ENCODE results near the gene MXRA8.
"Not testable (repeated sequence)": the region's sequence is repeated elsewhere in the genome, so short reads cannot be mapped to it uniquely, and the experiment has no call there.

MXRA8 gene

GRCh38 chr1:1374589-1374928 is 16.2 kb upstream of the MXRA8 start:
- H3K9me3 ChIP-seq (ENCODE audit: control insufficient read depth, insufficient read depth, low read length), result no peaks in the 10 kb centered on the region
- H3K9ac ChIP-seq (ENCODE audit: low read depth, low read length), result peak overlapping the region; percentile 74
- 0 out of 2 replicates have a peak, but pooled peaks cover 6% of the 10 kb centered on the region for H3K4me1 ChIP-seq (ENCODE audit: control insufficient read depth, insufficient read depth, low read length)
- H3K27me3 ChIP-seq (ENCODE audit: control insufficient read depth, insufficient read depth, low read length), result no peaks in the 10 kb centered on the region
- H3K27ac ChIP-seq (ENCODE audit: low read depth, low read length), result peak overlapping the region; percentile 85
- H3K36me3 ChIP-seq (ENCODE audit: control insufficient read depth, insufficient read depth, low read length), result peaks cover 10% of the 10 kb centered on the region
- H3K4me3 ChIP-seq (ENCODE audit: low read depth, low read length), result peak overlapping the region; percentile 84

- Histone ChIP-seq H3K4me1 (ENCODE audit: control insufficient read depth, insufficient read depth, low read length) (0 out of 2 replicates have a peak, but pooled peaks cover 6% of the 10 kb centered on the region), H3K36me3 (ENCODE audit: control insufficient read depth, insufficient read depth, low read length) (peaks cover 10% of the 10 kb centered on the region), H3K9me3 (ENCODE audit: control insufficient read depth, insufficient read depth, low read length) (no peaks in the 10 kb centered on the region), H3K27me3 (ENCODE audit: control insufficient read depth, insufficient read depth, low read length) (no peaks in the 10 kb centered on the region), H3K9ac (ENCODE audit: low read depth, low read length) (peak overlapping the region; percentile 74; the same call in 1 of the 2 replicates), H3K27ac (ENCODE audit: low read depth, low read length) (no peak overlapping the region), H3K4me3 (ENCODE audit: low read depth, low read length) (peak overlapping the region; percentile 84)
Observed at GRCh38 chr1:1373815-1374588, 15.6 kb upstream of the MXRA8 start.

GRCh38 chr1:1373051-1373814 is 14.9 kb upstream of the MXRA8 start:
- Histone ChIP-seq H3K9me3 (ENCODE audit: control insufficient read depth, insufficient read depth, low read length) (no peaks in the 10 kb centered on the region), H3K27ac (ENCODE audit: low read depth, low read length) (no peak overlapping the region), H3K9ac (ENCODE audit: low read depth, low read length) (no peak overlapping the region), H3K4me1 (ENCODE audit: control insufficient read depth, insufficient read depth, low read length) (0 out of 2 replicates have a peak, but pooled peaks cover 6% of the 10 kb centered on the region), H3K27me3 (ENCODE audit: control insufficient read depth, insufficient read depth, low read length) (no peaks in the 10 kb centered on the region), H3K36me3 (ENCODE audit: control insufficient read depth, insufficient read depth, low read length) (peaks cover 10% of the 10 kb centered on the region), H3K4me3 (ENCODE audit: low read depth, low read length) (peak overlapping the region; percentile 14)

DNA sequence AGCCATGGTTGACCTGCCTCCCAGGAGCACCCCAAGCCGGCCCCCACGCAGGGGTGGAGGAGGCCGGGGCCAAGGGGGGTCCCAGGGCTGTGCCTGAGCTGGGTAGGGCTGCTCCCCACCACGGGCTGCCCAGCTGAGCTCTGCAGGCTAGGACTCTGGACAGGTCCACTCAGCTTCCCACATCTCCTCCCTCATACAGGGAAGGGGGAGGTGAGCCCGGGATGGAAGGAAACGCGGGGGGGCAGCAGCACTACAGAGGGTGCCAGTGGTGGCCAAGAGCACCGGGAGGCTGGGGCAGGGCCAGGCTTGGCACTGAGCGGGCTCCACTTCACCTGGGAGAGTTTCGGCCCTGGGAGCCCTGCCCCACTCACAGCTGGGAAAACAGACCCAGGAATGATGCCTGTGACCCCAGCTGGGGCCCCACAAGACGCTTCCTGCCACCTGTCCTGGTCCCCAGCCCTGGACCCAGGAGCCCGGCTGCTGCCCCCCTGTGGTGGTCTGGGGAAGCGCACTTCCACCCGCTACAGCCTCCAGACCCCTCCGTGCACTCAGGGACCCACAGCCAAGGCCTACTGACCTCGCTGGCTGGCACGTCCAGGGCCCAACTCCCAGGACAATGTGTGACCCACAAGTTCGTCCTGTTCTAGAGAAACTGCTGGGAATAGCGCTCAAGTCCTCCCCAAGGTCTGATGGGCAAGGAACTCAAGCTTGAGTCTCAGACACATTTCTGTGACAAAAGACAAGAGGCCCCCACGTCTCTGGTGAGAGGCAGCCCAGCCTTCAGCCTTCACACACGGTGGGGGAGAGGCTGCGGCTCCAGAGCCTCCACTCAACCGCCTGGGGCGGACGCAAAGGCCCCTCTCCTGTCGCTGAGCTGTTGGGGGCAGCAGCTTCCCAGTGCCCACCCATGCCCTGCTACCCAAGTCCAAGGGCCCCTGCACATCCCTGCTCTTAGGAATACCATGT is 13.7 kb upstream of the MXRA8 start:
- Histone ChIP-seq H3K36me3 (ENCODE audit: control insufficient read depth, insufficient read depth, low read length) (peaks cover 10% of the 10 kb centered on the region), H3K9ac (ENCODE audit: low read depth, low read length) (no peak overlapping the region; the same call in 1 of the 2 replicates), H3K27me3 (ENCODE audit: control insufficient read depth, insufficient read depth, low read length) (no peaks in the 10 kb centered on the region), H3K27ac (ENCODE audit: low read depth, low read length) (peak overlapping the region; percentile 21), H3K4me3 (ENCODE audit: low read depth, low read length) (no peak overlapping the region), H3K4me1 (ENCODE audit: control insufficient read depth, insufficient read depth, low read length) (0 out of 2 replicates have a peak, but pooled peaks cover 6% of the 10 kb centered on the region), H3K9me3 (ENCODE audit: control insufficient read depth, insufficient read depth, low read length) (peaks cover 4% of the 10 kb centered on the region)

GRCh38 chr1:1371364-1371745 is 13.0 kb upstream of the MXRA8 start:
- Histone ChIP-seq H3K4me3 (ENCODE audit: low read depth, low read length) (no peak overlapping the region), H3K27me3 (ENCODE audit: control insufficient read depth, insufficient read depth, low read length) (no peaks in the 10 kb centered on the region), H3K36me3 (ENCODE audit: control insufficient read depth, insufficient read depth, low read length) (peaks cover 10% of the 10 kb centered on the region), H3K9me3 (ENCODE audit: control insufficient read depth, insufficient read depth, low read length) (peaks cover 11% of the 10 kb centered on the region), H3K9ac (ENCODE audit: low read depth, low read length) (no peak overlapping the region), H3K27ac (ENCODE audit: low read depth, low read length) (no peak overlapping the region), H3K4me1 (ENCODE audit: control insufficient read depth, insufficient read depth, low read length) (0 out of 2 replicates have a peak, but pooled peaks cover 6% of the 10 kb centered on the region)

DNA sequence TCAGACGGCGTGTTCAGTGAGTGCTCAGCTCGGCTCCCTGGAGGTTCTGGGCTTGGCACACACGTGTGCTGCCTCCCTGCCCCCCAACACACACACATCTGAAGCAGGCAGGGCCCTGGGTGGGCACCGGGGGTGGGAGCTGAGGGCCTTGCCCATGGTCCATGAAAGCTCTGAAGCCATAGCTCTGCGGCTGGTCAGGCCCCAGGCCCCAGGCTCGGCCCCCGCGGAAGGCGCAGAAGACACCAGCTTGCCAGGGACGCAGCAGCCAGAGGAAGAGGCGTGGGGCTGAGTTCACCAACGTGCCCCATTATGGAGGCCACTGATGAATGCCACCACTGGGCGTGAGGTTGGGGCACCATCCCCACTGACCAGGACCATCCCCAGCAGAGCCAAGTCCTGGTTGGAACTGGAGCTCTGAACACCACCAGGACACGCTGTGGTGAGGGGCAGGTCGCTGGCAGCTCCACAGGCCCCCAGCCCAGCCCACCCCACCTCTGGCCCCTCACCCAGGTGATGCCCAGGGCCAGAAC is 12.5 kb upstream of the MXRA8 start:
- Histone ChIP-seq H3K27me3 (ENCODE audit: control insufficient read depth, insufficient read depth, low read length) (no peaks in the 10 kb centered on the region), H3K4me1 (ENCODE audit: control insufficient read depth, insufficient read depth, low read length) (0 out of 2 replicates have a peak, but pooled peaks cover 6% of the 10 kb centered on the region), H3K36me3 (ENCODE audit: control insufficient read depth, insufficient read depth, low read length) (peaks cover 10% of the 10 kb centered on the region), H3K27ac (ENCODE audit: low read depth, low read length) (no peak overlapping the region), H3K9me3 (ENCODE audit: control insufficient read depth, insufficient read depth, low read length) (peaks cover 16% of the 10 kb centered on the region), H3K9ac (ENCODE audit: low read depth, low read length) (no peak overlapping the region), H3K4me3 (ENCODE audit: low read depth, low read length) (no peak overlapping the region)

DNA sequence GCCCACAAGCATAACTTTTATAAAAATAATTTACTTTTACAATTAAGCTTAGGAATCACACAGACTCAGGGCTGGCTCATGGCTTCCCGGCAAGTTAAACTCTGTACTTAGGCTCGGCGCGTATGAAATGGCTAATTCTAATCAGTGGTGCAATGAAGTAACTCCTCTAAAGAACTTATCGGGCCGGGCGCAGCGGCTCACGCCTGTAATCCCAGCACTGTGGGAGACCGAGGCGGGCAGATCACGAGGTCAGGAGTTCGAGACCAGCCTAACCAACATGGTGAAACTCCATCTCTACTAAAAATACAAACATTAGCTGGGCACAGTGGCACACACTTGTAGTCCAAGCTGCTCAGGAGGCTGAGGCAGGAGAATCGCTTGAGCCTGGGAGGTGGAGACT is 11.7 kb upstream of the MXRA8 start:
- H3K36me3 ChIP-seq (ENCODE audit: control insufficient read depth, insufficient read depth, low read length); H3K27ac ChIP-seq (ENCODE audit: low read depth, low read length); H3K9ac ChIP-seq (ENCODE audit: low read depth, low read length); H3K4me1 ChIP-seq (ENCODE audit: control insufficient read depth, insufficient read depth, low read length); H3K27me3 ChIP-seq (ENCODE audit: control insufficient read depth, insufficient read depth, low read length); H3K4me3 ChIP-seq (ENCODE audit: low read depth, low read length): not testable (repeated sequence)
- peaks cover 18% of the 10 kb centered on the region for H3K9me3 ChIP-seq (ENCODE audit: control insufficient read depth, insufficient read depth, low read length)

- Histone ChIP-seq H3K27me3 (ENCODE audit: control insufficient read depth, insufficient read depth, low read length) (no peaks in the 10 kb centered on the region), H3K27ac (ENCODE audit: low read depth, low read length) (no peak overlapping the region), H3K4me3 (ENCODE audit: low read depth, low read length) (no peak overlapping the region), H3K9ac (ENCODE audit: low read depth, low read length) (no peak overlapping the region), H3K36me3 (ENCODE audit: control insufficient read depth, insufficient read depth, low read length) (no peaks in the 10 kb centered on the region), H3K9me3 (ENCODE audit: control insufficient read depth, insufficient read depth, low read length) (peaks cover 18% of the 10 kb centered on the region), H3K4me1 (ENCODE audit: control insufficient read depth, insufficient read depth, low read length) (no peaks in the 10 kb centered on the region)
Observed at GRCh38 chr1:1367315-1367714, 9.0 kb upstream of the MXRA8 start.

GRCh38 chr1:1366699-1367066 is 8.3 kb upstream of the MXRA8 start:
- no peak overlapping the region for H3K27ac ChIP-seq (ENCODE audit: low read depth, low read length)
- H3K4me3 ChIP-seq (ENCODE audit: low read depth, low read length), result no peak overlapping the region
- H3K4me1 ChIP-seq (ENCODE audit: control insufficient read depth, insufficient read depth, low read length), result no peaks in the 10 kb centered on the region
- peaks cover 18% of the 10 kb centered on the region for H3K9me3 ChIP-seq (ENCODE audit: control insufficient read depth, insufficient read depth, low read length)
- H3K36me3 ChIP-seq (ENCODE audit: control insufficient read depth, insufficient read depth, low read length), result no peaks in the 10 kb centered on the region
- H3K9ac ChIP-seq (ENCODE audit: low read depth, low read length), result no peak overlapping the region
- no peaks in the 10 kb centered on the region for H3K27me3 ChIP-seq (ENCODE audit: control insufficient read depth, insufficient read depth, low read length)

DNA sequence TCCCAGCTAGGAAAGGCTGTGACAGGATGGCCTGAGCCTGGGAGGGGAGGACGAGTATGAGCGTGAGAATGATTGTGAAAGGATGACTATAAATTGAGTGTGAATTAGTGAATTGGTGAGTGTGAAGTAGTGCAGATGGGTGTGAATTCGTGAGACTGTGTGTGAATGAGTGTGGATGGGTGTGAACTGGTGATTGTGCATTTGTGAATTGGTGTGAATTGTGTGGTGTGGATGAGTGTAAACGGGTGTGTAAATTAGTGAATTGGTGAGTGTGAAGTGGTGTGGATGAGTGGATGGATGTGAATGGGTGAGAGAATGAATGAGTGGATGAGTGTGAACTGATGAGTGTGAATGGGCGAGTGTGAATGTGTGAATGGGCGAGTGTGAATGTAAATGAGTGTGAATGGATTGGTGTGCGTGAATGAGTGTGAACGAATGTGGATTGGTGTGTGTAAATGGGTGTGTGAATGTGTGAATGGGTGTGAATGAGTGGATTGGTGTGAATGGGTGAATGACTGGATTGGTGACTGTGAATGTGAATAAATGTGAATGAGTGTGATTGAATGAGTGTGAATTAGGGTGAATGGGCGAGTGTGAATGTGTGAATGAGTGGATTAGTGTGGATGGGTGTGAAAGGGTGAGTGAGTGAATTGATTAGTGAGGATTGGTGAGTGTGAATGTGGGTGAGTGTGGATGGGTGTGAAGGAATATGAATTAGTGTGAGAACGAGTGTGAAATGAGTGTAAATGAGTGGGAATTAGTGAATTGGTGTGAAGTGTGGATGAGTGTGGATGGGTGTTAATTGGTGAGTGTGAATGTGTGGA is 7.7 kb upstream of the MXRA8 start:
- Histone ChIP-seq H3K27ac (ENCODE audit: low read depth, low read length) (no peak overlapping the region), H3K9me3 (ENCODE audit: control insufficient read depth, insufficient read depth, low read length) (peaks cover 18% of the 10 kb centered on the region), H3K4me1 (ENCODE audit: control insufficient read depth, insufficient read depth, low read length) (no peaks in the 10 kb centered on the region), H3K36me3 (ENCODE audit: control insufficient read depth, insufficient read depth, low read length) (no peaks in the 10 kb centered on the region), H3K27me3 (ENCODE audit: control insufficient read depth, insufficient read depth, low read length) (no peaks in the 10 kb centered on the region), H3K9ac (ENCODE audit: low read depth, low read length) (no peak overlapping the region), H3K4me3 (ENCODE audit: low read depth, low read length) (no peak overlapping the region)
